A549 treated with ZK216348 at 1 μM for 4 hours (cell line): ENCODE data around the gene CYTH1. TPM values are rescaled to one million over a fixed set of nuclear protein-coding genes. Genes with fewer than 3 reads are reported as not detected.

Experiments used
- total RNA-seq: library from RNA; stranded (reverse); fragments of 200-300 nt; extraction: Qiagen RNA extraction; gene quantifications from 5 replicates; pipeline ENCODE4 v1.2.3, GENCODE V29; 2022; ENCODE audit warnings: low read depth

CYTH1 gene
- 54.4 to 59.7 TPM (median 59.6 TPM) in 5 replicates for total RNA-seq

GRCh38 chr17:78781893-78782304 is at the start of gene CYTH1:
TSS of gene CYTH1 (minus strand) at chr17:78782273. CDS start at chr17:78782223, 50 bp downstream.

Other genes starting within 250 kb of the CYTH1 start
- gene DNAH17, start 204.9 kb downstream of the CYTH1 start, total RNA-seq: 0.98 to 1.4 TPM (median 1.1 TPM) in 5 replicates
- gene USP36, start 58.5 kb upstream of the CYTH1 start, total RNA-seq: 48.1 to 60.8 TPM (median 55.9 TPM) in 5 replicates
- gene CEP295NL, start 120.9 kb upstream of the CYTH1 start, total RNA-seq: 0.21 to 0.64 TPM (median 0.64 TPM) in 5 replicates
- 171 to 247 TPM (median 222 TPM) in 5 replicates for gene TIMP2, start 143.1 kb upstream of the CYTH1 start, total RNA-seq
- 66.0 to 83.9 TPM (median 74.0 TPM) in 5 replicates for gene LGALS3BP, start 197.7 kb upstream of the CYTH1 start, total RNA-seq
- gene CANT1, start 227.5 kb upstream of the CYTH1 start, total RNA-seq: 53.9 to 90.2 TPM (median 85.8 TPM) in 5 replicates
- 33.2 to 51.5 TPM (median 41.0 TPM) in 5 replicates for gene C1QTNF1, start 241.9 kb upstream of the CYTH1 start, total RNA-seq